Measurements from ENCODE around the gene KIF5C.
A peak's percentile ranks its signal among the peaks of the same experiment; 100 is the strongest.

The KIF5C gene

DNA sequence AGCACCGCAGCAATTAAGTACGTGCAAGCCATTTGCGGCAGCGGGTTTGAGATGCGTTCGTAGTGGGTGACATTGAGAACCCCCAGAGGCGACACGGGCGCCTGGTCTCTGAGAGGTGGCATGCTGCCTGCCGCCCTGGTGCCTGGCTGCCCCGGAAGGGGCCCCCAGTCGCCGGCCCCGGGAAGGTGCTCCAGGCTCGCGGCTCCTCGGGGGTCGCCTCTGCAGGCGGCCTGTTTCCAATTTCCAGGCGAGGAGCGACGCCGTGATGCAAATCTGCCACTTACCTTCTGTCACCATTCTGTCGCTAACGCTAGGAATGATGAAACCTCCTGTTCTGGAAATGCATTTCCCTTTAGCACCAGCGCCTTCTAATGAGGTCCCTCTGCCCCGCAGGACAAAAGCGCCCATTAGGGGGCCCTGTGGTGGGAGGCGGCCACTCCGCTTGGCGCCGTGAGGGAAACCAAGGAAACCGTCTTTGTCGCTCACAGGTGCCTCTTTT, 13.0 kb downstream of the KIF5C start:
- DNase-seq: peak in 1 of 2 experiments; percentile 61

DNA sequence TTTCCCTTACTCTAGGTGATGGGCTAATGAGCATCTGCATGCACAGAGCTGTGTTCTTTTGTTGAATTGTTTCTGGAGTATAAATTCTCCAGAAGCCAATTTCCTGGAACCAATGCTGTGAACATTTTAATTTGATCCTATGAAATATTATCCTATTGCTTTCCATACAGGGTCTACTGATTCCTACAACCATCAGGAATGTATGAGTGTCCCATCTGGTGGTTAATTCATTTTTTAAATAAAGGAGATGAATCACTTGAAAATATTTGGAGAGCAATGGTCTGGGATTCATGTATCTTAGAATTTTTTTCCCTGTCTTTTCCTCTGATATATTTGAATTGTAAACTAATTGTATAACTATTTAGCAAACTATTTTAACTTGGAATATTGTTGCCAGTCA, 14.0 kb downstream of the KIF5C start:
- no peak for DNase-seq

GRCh38 chr2:148893906-148894305, 18.9 kb downstream of the KIF5C start:
- DNase-seq: no peak

- DNase-seq: no peak
These were observed 21.1 kb downstream of the KIF5C start for GRCh38 chr2:148896136-148896535.

- peak; percentile 20 to 36 for DNase-seq
These were observed 24.8 kb downstream of the KIF5C start for GRCh38 chr2:148899638-148900318.

DNA sequence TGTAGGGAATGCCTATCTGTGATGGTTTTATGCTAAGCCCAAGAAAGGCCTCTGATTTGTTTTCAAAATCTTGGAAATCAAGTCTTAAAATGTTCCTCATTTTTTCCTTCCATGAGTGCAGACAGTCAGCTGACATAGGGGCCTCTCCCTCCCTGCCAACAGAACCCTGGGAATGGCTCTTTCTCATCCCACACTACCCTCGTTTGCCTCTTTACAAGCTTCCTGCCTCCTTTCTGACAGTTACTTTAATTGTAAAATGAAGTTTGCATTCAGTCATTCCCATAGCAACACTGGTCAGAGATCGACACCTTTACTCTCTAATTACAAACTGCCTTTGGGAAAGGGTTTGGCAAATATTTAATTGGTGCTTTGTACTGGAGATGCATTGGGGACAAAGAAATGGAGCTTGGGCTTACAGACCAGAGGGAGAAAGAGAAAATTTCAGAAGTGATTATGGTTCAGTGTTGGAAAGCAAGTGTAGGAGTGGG, 25.4 kb downstream of the KIF5C start:
- DNase-seq: peak; percentile 75 to 76

DNA sequence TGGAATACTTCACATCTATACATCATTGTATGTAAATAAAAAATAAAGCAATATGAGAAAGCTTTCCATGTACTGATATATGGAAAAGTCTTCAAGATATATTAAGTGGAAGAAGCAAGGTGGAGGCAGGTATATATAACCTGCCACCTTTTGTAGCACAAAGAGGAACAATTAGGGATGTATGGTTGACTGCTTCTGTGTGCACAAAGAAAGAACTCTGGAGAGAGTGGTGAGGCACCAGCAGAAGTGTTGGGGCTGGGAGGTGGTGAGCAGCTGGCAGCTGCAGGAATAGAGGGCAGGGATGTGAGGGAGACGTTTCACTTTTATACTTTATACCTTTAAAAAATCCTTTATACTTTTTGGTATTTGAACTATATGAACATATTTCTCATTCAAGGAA, 26.1 kb downstream of the KIF5C start:
- DNase-seq: peak; percentile 58 to 74

DNA sequence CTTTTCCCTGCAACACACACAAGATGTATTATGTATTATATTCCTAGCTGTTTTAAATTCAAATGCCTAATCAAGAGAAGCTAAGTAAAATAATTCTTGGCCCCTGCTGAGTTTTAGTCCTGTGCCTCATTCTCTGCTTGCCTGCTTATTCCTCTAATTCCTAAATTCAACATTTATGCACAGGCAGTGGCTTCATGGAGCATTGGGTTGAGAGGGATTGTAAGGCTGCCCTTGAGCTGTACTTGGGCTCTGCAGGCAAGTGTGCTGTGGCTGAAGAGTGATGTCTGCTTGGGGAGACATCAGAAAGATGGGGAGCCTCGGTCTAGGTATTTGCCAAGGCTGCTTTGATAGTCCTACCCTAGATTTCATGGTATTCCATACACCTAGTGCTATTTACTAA, 27.8 kb downstream of the KIF5C start:
- DNase-seq: no peak

DNA sequence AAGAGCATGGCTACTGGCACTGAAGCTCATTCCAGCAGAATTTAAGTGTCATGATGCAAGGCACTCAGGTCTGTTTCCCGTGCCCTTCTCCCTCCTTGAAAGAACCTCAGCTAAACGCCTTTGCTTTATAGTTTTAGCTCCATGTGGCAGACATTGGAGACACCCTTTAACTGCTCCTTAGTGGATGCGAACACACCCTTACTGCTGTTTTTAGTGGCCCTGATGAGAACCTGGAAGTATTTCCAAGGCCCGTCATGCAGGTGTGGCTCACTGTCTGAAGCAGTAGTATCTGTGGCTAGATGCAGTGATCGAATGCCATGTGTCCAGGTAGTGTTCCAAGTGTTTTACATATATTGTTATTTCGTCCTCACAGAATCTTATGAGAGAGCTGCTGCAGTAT, 28.3 kb downstream of the KIF5C start:
- peak in 1 of 2 experiments; percentile 18 for DNase-seq

DNA sequence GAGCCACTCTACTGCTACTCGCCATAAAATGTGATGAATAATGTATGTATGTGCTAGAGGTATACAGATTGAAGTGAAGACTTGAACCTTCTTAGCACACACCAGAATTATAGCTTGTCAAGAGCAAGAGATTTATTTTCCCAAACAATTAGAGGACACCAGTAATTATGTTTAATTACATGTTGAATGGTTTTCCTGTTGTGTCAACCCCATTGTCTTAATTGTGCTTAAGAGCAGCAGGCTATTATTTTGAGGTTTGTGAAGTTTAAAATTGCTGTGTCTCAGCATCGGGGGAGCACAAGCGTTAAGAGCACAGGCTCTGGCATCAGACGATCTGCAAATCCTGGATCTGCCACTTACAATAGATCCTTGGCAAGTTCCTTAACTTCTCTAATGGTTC, 29.0 kb downstream of the KIF5C start:
- no peak for DNase-seq

DNA sequence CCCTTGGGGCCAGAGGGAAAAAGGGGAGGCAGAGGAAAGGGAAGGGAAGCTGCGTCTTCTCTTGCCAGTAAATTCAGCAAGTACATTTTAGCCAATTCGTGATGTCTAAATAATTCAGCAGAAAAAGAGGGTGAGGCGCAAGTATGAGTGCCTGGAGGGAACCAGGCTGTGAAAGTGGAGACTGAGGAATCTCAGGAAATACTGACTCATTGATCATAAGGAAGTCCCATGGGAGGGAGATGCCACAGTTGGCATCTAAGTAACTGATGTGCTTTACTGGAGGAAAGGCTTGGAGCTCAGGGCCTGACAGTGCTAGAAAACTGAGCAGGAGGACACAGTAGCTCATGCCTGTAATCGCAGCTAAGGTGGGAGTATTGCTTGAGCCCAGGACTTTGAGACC, 31.1 kb downstream of the KIF5C start:
- no peak for DNase-seq

GRCh38 chr2:148907085-148907785, 32.2 kb downstream of the KIF5C start:
- no peak for DNase-seq

DNA sequence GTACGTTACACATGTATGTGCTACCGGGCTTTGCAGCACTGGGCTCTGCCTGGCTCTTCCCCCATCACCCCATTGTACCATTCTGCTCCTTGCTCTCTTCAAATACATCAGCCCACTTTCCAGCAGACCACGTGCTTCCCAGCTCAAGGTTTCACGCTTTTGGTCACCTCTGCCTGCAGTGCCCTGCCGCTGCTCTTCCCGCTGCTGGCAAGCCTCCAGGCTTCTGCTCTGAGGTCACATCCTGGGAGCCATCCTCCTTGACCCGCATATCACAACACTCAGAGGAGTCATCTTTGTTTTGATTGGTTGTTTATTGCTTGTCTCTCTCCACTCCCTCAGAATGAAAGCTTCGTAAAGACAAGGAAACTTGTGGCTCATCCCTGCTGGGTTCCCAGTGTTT, 34.1 kb downstream of the KIF5C start:
- DNase-seq: no peak

DNA sequence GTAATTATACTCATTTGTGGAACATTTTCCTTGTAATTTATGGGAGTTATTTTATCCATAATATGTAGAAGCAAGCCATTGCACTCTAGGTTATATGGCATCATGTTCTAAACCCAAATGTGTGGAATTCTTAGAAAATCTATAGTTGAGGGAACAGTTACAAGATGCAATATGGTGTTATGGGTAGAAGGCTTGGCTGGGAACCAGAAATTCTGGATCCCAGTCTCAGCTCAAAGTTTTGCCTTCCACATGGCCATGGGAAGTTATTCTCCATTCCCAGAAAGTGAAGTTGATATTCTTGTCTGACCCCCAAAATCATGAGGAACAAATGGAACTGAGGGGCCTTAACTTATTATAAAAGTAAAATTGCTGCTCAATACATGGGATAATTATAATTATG, 38.0 kb downstream of the KIF5C start:
- DNase-seq: no peak

GRCh38 chr2:148913492-148913891, 38.5 kb downstream of the KIF5C start:
- DNase-seq: no peak

- peak in 1 of 2 experiments; percentile 22 for DNase-seq
These were observed 39.4 kb downstream of the KIF5C start for GRCh38 chr2:148914463-148914862.

GRCh38 chr2:148917431-148917830, 42.4 kb downstream of the KIF5C start:
- no peak for DNase-seq

- no peak for DNase-seq
These were observed 43.5 kb downstream of the KIF5C start for GRCh38 chr2:148918554-148918953.

DNA sequence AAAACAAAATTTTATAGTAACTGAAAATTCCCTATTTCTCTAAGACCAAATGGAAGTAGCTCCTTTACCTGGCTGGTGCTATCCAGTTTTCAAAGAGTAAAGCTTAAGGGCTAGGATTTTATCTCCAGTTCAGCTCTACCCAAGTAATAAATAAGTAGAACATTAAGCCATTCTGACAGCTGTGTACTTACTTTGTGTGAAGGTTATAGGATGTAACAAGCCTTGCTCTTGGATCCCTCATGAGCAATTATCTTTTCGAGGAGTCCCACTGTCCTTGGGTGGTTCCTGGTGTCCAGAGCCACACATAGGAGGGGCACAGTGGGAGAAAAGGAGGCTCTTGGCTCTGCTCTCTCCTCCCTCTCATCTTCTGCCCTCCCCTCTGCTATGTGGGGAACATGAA, 45.5 kb downstream of the KIF5C start:
- DNase-seq: no peak

DNA sequence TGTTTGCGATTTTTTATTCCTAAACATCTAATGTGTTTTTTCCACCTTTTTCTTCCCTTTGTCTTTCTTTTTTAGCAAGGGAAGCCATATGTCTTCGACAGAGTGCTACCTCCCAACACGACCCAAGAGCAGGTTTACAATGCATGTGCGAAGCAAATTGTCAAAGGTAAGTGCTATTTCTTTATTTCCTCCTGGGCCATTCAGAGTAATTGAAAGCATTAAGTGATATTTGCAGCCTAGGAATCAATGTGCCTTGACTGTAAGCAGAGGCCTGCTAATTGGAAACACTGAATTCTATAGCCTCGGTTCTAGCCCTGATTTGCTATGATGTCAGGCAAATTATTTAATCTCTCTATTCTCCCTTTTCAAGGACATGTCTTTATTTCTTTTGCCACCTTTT, 47.0 kb downstream of the KIF5C start:
- DNase-seq: no peak

DNA sequence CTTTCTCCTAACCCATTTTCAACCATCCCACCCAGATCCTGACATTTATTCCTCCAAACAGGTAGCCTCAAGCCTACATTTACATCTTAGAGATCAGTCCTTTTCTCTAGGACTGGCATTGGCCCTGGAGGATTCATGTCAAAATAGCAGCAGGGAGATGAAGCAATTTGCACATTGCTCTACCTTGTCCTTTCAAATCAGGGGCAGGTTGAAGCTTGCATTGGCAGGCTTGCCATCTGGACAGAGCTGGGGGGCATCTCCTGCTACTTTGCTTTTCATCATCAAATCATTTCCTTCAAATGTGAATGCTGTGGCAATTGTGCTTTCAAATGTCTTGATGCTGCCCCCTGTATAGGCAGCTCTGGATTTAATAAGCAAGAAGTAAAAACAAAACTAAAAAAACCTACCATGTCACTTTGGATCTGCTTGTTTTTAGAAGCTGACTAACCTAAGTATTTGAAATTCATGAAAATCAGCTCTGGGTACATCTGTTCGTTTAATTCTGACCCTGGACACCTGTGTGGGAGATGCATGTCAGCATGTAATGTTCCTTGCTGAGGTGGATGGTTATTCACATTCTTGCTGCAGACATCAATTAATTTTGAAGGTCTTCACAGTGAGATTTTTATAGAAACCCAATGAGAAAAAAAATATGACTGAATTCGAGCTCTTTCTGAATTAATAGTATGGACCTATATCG, 47.9 kb downstream of the KIF5C start:
- DNase-seq: peak; percentile 51 to 75

- peak; percentile 67 to 77 for DNase-seq
These were observed 49.6 kb downstream of the KIF5C start for GRCh38 chr2:148924514-148925178.
